ENCODE data around the gene RIMOC1.
"Not testable (repeated sequence)": the region's sequence is repeated elsewhere in the genome, so short reads cannot be mapped to it uniquely, and the experiment has no call there.

Gene RIMOC1

GRCh38 chr5:41892031-41892430 is 12.1 kb upstream of the RIMOC1 start:
- DNase-seq: no peak

- DNase-seq: no peak
Observed at GRCh38 chr5:41893074-41893851, 10.9 kb upstream of the RIMOC1 start.

- DNase-seq: no peak
Observed at GRCh38 chr5:41896230-41896629, 7.9 kb upstream of the RIMOC1 start.

GRCh38 chr5:41903382-41903891 is 707 bp upstream of the RIMOC1 start:
- DNase-seq: no peak

- DNase-seq: no peak
Observed at GRCh38 chr5:41906151-41906550, 2.0 kb downstream of the RIMOC1 start.

DNA sequence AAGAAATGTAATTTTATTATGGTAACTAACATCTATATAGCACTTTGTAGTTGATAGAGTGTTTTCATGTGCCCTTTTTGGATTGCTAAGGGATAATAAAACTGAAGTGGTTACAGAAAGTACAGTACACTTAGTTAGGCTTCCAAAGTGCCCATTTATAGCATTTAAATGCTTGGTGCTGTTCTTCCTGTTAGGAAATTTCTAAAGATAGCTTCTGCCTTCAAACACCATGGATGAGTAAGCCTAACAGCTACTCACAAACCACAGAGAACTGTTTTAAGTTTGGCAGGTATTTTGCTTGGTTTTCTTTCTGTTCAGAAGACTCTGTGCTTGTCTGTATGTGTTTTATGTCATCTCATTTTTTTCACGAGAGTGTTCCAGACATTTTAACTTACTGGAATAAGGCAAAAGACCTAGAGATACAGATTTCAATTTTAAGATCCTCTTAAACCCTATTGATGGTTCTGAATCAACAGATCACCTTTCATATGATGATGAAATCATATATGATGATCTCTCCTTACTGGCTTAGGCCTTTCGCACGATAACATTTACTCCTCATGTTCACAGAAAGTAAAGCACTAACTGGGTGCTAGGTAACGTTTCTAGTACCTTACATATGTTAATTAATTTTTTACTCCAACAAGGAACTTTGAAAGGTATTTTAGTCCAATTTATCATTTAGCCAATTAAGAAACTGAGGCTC is 4.4 kb downstream of the RIMOC1 start:
- no peak for DNase-seq

- DNase-seq: no peak
Observed at GRCh38 chr5:41918105-41918504, 14.0 kb downstream of the RIMOC1 start.

GRCh38 chr5:41921166-41921565 is 17.0 kb downstream of the RIMOC1 start:
- DNase-seq: no peak

DNA sequence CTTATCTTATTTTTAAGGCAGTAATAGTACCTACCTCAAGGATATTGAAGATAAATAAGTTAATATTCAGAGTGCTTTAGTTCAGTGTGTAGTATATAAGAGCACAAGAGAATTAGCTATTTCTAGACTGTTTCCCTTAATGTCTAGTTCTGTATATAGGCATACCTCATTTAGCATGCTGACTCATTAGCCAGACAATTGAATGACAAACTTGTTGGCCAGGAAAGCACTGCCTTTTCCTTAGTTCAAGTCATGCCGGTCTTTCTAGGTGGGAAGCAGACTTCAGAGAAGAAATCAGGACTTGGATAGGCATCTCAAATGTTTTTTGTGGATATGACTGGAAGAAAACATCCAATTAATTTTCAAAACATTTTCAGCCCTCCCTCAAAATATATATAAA is 17.7 kb downstream of the RIMOC1 start:
- DNase-seq: no peak

DNA sequence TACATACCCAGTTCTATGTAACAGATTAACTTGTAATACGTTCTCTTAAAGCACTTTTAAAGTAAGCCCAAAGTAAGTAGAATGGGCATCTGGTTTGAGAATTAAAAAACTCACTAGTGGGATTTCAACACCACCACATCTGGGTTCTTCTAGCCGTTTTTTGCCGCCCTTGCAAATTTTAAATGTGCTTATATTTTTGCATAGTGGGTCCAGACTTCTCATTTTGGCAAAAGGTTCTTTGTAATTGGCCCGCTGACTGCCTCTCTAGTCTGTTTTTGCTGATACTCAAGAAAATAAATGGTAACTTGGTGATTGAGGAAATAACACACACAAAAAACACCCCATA is 20.4 kb downstream of the RIMOC1 start:
- DNase-seq: no peak

DNA sequence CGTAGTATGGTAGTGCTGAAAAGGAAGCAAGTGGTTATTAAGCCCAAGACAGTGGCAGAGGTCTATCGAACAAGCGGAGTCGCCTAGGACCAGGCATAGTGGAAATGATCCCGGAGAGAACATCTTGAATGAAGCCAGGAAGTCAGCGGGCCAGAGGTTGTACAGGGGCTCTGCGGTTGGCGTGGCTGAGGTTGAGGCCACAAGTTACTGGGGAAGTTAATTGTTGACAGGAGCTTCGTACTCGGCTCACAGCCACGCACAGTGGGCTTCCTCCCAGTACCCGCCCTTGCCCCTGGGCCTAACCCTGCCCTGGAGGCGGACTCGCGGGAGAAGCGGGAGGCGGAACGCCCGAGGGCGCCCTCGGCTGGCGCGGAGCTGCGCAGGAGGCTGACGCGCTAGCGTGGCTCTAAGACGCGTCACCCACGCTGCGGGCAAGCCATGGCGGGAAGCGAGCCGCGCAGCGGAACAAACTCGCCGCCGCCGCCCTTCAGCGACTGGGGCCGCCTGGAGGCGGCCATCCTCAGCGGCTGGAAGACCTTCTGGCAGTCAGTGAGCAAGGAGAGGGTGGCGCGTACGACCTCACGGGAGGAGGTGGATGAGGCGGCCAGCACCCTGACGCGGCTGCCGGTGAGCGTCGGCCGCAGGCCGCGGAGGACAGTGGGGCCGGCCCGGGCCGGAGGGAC is 20.9 kb downstream of the RIMOC1 start, which contains the start of gene FBXO4:
Gene FBXO4 (plus strand): TSS at position 410 of the 683 bp plus-strand sequence. CDS start 29 bp downstream, at position 439.
- DNase-seq: peak; percentile 61

DNA sequence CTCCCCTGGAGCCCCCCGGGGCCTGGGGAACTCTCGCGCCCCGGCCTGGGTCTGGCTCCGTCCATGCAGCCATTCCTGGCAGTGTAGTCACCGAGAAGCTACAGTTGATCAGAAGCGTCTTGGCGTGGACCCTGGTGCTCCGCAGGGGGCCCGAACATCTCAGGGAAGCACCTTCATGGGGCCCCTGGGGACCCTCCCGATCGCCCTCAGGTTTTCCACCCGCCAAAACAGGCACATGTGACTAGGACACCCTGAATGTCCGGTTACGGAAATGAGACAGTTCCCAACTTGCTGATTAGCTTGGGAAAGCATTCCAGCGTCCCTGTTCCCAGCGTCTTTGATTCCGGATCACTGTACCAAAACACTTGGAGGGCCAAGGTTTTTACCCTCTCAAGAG is 21.4 kb downstream of the RIMOC1 start:
- DNase-seq: peak; percentile 9

- no peak for DNase-seq
Observed at GRCh38 chr5:41927604-41928003, 23.5 kb downstream of the RIMOC1 start.

GRCh38 chr5:41929035-41929434 is 24.9 kb downstream of the RIMOC1 start:
- DNase-seq: no peak

- DNase-seq: no peak
Observed at GRCh38 chr5:41932770-41933169, 28.6 kb downstream of the RIMOC1 start.

GRCh38 chr5:41935544-41935943 is 31.4 kb downstream of the RIMOC1 start:
- DNase-seq: no peak

DNA sequence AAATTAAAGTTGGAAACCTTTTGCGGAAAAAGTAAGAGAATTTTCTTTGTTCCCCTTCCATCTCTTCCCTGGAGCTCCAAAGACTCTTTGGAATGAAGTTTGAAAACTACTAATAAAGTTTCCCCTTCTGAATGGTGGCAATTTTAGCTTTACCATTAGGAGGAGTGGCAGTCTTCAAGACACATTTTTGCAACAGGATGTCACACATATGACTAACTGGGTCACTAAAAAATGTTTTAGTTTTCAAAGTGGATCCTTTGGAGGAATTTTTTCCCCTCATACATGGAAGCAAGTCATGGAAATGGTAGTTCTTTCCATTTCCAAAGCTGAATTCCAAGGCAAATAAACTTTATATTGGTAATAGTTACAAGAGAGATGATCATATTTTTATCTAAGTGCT is 36.5 kb downstream of the RIMOC1 start:
- DNase-seq: no peak

- DNase-seq: not testable (repeated sequence)
Observed at GRCh38 chr5:41945332-41945955, 41.3 kb downstream of the RIMOC1 start.

DNA sequence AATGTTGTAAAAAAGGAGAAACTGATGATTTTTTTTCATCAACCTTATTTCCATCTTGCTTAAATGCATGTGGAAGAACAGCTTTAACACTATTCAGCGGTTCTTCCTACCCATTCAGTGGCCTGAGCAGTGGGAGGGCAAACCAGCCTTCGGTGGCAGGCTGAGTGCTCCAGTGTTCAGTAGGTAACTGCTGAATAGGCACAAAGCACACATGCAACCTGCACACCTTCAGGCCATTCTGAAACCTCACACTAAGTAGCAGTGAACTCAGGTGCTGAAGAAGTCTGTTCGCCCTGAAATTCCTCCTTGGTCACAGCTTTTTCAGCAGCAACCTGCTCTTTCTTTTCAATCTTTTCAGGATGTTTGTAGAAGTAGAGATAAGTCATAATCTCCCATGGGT is 47.1 kb downstream of the RIMOC1 start:
- DNase-seq: no peak
